H1 (cell line): ENCODE data around the gene TSEN54. TPM values are rescaled to one million over a fixed set of nuclear protein-coding genes. Genes with fewer than 3 reads are reported as not detected.

Experiments used
- CTBP2 ChIP-seq: IDR thresholded peaks from 2 replicates; pipeline ENCODE4 v1.7.0; 2011; ENCODE audit warnings: borderline replicate concordance, mild to moderate bottlenecking, moderate library complexity, mixed read lengths, low read length; ENCODE audit not compliant: insufficient read depth, insufficient read length
- EGR1 ChIP-seq: IDR thresholded peaks from 2 replicates; pipeline ENCODE4 v1.6.1; 2011; ENCODE audit warnings: low read depth, low read length, borderline replicate concordance
- KDM1A ChIP-seq: fragments of 200-600, 300-600 bp; sonication (generic); IDR thresholded peaks from 2 replicates; pipeline ENCODE4 v1.7.1; 2016; ENCODE audit warnings: mild to moderate bottlenecking, low read length, borderline replicate concordance
- PHF8 ChIP-seq: fragments of 200-600 bp; sonication (generic); conservative IDR thresholded peaks from 2 replicates; pipeline ENCODE4 v1.7.1; 2012; ENCODE audit warnings: low read depth, mild to moderate bottlenecking, inconsistent platforms, low read length, moderate library complexity
- POU5F1 ChIP-seq: IDR thresholded peaks from 2 replicates; pipeline ENCODE4 v1.6.1; 2011; ENCODE audit warnings: low read depth, mild to moderate bottlenecking, low read length, moderate library complexity
- SP2 ChIP-seq: IDR thresholded peaks from 2 replicates; pipeline ENCODE4 v1.6.1; 2012; ENCODE audit warnings: mild to moderate bottlenecking, low read length, inconsistent platforms
- polyA plus RNA-seq, 7 experiments: library from polyadenylated mRNA; depleted of rRNA in 3 of 7; stranded (reverse) in 5 of 7; unstranded in 2 of 7; fragments of >200 nt in 5 of 7; fragments of 200-250 nt in 2 of 7; gene quantifications; 1 replicate in 5 of 7; 2 replicates in 1 of 7; 4 replicates in 1 of 7; pipeline versions ENCODE4 v1.2.1 to v1.2.3, GENCODE V29; 2011 to 2013; ENCODE audit warnings: missing spikeins in 2 of 7, mixed read lengths in 2 of 7
- total RNA-seq: library from RNA; stranded (reverse); fragmentation: NEBNext Ultra II Directional; extraction: Animal tissue kit (Norgen Biotek cat#: 25700); gene quantifications from 2 replicates; pipeline ENCODE4 v1.2.1, GENCODE V29; 2021
- TF ChIP-seq, protein P1 (sequence below), 3 experiments: IDR thresholded peaks; 1 replicate in 2 of 3; 2 replicates in 1 of 3; pipeline versions ENCODE4 v1.5.1 to v1.6.1; 2011; ENCODE audit warnings: low read length in 3 of 3, mild to moderate bottlenecking in 3 of 3, inconsistent platforms in 2 of 3, low read depth in 1 of 3, moderate library complexity in 1 of 3; ENCODE audit not compliant: insufficient read depth in 1 of 3; ENCODE audit errors: control extremely low read depth in 1 of 3

Gene TSEN54
- total and polyA plus RNA-seq, 2 of the 8 experiments (the other 6 are each of a cell fraction or from before 2014, with no cell fraction given) = 43.6 to 60.3 TPM

DNA sequence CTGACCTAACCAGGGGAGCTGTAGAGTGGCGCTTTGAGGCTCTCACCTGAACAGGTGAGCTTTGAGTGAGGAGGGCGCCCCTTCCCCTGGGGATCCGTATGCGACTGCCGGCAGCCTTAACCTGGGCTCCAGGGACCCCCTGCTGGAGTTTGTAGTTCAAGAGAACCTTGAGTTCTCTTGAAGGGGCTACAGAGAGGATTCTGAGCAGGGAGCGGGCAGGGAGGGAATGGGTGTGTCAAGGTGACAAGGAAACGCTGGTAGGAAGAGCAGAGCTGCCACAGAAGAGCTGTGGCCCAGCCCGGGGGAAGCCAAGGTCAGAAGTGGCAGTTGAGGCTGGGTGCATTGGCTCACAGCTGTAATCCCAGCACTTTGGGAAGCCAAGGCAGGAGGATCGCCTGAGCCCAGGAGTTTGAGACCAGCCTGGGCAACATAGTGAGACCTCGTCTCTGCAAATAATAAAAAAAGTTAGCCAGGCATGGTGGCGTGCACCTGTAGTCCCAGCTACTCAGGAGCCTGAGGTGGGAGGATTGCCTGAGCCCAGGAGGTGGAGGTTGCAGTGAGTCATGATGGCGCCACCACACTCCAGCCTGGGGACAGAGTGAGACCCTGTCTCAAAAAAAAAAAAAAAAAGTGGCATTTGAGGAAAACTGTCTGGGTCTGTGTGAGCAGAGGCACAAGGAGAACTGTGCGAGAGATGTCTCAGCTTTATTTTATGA lies 10.4 kb downstream of the TSEN54 start (continued):
- TF ChIP-seq KDM1A (no peak), POU5F1 (no peak), EGR1 (no peak), SP2 (no peak), PHF8 (no peak), CTBP2 (no peak)
- TF ChIP-seq, protein P1, sequence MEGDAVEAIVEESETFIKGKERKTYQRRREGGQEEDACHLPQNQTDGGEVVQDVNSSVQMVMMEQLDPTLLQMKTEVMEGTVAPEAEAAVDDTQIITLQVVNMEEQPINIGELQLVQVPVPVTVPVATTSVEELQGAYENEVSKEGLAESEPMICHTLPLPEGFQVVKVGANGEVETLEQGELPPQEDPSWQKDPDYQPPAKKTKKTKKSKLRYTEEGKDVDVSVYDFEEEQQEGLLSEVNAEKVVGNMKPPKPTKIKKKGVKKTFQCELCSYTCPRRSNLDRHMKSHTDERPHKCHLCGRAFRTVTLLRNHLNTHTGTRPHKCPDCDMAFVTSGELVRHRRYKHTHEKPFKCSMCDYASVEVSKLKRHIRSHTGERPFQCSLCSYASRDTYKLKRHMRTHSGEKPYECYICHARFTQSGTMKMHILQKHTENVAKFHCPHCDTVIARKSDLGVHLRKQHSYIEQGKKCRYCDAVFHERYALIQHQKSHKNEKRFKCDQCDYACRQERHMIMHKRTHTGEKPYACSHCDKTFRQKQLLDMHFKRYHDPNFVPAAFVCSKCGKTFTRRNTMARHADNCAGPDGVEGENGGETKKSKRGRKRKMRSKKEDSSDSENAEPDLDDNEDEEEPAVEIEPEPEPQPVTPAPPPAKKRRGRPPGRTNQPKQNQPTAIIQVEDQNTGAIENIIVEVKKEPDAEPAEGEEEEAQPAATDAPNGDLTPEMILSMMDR (IDR thresholded peaks at IDR 0.05; ENCODE audit: control extremely low read depth in 1 of 3, insufficient read depth in 1 of 3, low read depth in 1 of 3, low read length in 3 of 3) = no peak
